HG02759 (cell line): Measurements from ENCODE around the gene EFCAB6.

Experiments used
- ATAC-seq: cut with Tn5 transposase; IDR thresholded peaks from one replicate; pipeline ENCODE4 v1.9.1; 2021; ENCODE audit warnings: mild to moderate bottlenecking, moderate library complexity; ENCODE audit not compliant: unreplicated experiment

Gene EFCAB6

DNA sequence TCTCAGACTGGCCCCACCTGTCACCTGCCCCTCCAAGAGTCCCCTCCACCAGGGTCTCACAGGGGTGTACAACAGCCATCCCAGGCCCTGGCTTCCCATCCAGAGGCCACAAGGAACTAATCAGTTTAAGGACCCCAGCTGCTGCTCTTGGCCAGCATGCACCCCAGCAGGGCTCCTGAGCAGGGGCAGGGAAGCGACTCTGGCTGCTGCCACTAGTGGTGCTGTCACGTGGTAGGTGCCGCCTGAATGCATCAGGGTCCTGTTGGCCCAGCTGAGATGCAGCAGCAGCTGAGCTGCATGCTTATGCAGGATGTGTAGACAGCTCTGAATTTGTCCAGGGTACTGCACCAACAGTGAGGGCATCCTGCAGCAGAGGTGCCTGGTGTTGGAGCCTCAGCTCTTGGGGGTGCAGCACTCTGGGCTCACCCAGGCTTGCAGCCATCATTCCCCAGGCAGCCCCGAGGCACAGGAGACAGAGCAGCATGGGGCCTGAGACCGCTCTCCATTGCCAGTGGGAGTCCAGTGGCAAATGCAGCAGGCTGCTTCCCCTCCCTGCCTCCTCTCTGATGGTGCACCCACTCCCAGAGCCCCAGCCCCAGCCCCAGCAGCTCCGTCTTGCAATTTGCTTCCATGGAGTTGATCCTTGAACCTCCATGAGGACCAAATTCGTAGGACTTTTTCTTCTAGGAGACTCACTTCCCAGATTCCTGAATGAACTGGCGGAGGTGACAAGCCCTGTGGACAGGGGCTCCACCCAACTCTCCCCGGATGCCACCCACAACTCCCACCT lies 301.6 kb downstream of the EFCAB6 start:
- no peak for ATAC-seq

DNA sequence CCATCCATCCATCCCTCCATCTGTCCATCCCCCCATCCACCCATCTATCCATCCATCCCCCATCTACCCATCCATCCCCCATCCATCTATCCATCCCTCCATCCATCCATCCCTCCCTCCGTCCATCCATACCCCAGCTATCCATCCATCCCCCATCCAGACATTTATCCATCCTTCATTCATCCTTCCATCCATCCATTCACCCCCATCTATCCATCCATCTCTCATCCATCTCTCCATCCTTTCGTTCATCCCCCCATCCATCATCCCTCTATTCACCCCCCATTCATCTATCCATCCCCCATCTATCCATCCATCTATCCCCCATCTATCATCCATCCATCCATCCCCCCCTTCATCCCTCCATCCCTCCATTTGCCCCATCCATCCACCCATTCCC lies 302.8 kb downstream of the EFCAB6 start:
- ATAC-seq, result no peak

DNA sequence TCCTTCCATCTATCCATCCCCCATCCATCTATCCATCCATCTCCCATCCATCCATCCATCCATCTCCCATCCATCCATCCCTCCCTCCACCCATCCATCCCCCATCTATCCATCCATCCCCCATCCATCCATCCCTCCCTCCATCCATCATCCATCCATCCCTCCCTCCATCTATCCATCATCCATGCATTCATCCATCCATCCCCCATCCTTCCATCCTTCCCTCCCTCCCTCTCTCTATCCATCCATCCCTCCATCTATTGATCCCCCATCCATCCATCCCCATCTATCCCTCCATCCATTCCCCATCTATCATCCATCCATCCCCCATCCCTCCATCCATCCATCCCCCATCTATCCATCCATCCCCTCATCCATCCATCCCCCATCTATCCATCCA lies 303.6 kb downstream of the EFCAB6 start:
- no peak for ATAC-seq

DNA sequence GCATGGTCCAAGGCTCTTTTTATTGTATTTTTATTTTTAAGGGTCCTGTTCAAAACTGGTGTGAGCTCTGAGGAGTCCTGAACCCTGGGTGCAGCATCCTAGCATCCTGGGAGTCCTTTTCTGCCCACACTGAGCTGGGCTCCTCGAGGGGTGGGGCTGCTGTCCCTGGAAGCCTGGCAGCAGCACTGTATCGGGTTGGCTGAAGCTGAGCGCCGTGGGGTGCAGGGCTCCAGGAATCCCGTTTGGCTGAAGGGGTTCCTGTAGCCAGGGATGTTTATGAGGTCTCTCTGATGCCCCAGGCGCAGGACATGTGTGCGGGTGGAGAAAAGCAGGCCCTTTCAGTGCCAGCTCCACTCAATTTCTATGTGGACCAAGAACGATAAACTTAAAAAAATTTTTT lies 304.9 kb downstream of the EFCAB6 start:
- no peak for ATAC-seq

DNA sequence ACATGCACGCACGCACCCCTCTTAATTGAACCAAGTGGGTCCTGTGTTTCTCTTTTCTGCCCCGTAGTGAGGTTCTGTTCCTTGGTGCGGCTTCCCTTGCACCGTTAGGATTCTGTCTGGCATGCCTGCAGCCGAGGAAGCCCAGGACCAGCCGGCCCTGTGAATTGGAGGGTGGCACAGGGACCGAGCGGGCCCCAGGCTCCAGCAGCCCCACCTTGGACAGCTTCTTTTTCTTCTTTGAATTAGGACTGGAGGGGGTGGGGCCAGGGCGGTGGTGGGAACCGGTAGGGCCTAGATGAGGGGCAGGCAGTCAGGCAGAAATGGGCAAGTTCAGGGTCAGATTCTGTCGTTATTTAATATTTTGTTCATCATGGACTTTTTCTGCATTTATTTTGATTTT lies 305.6 kb downstream of the EFCAB6 start:
- ATAC-seq, result no peak

DNA sequence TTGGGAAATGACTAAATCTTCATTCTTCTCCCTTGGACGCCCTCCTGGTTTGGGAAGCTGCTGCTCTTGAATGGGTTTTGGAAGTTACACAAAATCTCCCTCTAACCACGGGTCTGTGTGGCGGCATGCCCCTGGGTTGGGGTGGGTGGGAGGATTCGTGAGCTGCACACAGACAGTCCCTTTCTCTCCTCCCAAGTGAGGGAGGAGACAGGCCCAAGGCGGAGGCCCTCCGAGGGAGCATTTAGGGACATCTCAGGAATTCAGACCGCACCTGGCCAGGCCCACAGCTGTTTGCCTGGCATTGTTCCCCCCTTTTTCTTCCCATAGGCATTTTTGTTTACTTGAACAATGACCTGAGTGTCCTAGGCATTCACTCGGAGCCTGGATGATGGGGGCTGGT lies 306.2 kb downstream of the EFCAB6 start:
- ATAC-seq, result no peak

DNA sequence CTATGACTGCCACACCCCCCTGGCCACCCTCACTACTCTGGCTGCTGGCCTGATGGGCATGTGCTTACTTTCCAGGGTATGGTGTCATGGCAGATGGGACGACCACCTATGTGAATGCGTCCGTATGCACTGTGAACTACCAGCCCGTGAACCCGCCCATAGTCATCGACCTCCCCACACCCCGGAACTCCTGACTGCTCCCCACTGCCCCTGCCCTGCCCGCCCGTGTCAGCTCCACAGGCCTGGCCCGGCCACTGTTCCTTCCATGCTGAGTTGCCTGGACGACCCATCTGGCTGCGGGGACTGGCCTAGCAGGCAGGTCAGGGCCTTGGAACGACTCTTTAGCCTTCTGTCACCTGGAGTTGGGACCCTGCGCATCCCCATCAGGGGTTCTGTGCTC lies 306.7 kb downstream of the EFCAB6 start:
- no peak for ATAC-seq

DNA sequence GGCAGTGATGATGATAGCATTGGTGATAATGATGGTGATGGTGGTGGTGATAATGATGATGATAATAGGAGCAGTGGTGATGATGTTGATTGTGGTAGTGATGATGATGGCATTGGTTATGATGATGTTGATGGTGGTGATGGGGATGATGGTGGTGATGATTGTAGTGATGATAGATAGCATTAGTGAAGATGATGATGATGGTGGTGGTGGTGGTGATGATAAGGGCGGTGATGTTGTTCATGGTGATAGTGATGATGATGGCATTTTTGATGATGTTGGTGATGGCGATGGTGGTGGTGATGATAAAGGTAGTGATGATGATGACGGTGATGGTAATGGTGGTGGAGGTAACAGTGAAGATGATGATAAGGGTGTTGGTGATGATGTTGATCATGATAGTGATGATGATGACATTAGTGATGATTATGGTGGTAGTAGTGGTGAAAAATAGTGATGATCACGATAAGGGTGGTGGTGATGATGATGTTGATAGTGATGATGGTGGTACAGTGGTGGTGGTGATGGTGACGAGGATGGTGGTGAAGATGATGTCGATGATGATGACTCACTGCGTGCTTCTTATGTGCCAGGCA lies 307.3 kb downstream of the EFCAB6 start:
- ATAC-seq, result no peak

DNA sequence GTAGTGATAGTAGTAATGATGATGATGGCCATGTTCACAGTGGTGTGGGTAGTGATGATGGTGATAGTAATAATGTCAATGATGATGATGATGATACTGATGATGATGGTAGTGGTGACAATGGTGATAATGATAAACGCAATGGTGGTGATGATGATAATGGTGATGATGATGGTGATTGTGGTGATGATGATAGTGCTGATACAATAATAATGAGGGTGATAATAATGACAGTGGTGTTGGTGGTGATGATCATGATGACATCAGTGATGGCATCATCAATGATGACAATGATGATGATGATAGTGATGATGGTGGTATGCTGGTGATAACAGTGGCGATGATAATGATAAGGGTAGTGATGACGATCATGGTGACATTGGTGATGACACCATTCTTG lies 308.0 kb downstream of the EFCAB6 start:
- no peak for ATAC-seq

DNA sequence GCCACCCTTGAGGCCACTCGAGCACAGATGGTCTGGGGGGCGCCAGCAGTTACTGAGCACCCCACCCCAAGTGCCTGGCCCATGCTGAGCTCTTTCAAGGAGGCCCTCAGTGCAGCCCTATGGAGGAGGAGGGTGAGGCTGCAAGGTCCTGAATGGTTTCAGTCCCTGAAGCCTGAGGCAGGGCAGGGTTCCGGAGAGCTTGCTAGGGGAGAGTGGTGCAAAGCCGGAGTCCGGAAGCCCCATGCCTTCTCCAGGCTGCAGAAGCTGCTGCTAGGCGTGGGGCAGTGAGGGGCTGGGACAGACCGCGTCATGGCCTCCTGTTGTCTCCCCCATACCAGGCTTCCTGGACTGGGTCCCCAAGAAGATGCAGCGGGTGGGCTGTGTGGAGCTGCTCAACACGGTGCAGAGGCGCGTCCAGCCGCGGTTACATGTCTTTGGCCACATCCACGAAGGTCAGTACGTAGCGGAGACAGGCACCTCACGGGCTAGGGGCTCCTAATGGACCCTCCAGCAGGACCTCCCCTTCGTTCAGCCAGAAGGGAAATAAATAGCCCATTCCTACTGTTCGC lies 309.7 kb downstream of the EFCAB6 start:
- no peak for ATAC-seq

DNA sequence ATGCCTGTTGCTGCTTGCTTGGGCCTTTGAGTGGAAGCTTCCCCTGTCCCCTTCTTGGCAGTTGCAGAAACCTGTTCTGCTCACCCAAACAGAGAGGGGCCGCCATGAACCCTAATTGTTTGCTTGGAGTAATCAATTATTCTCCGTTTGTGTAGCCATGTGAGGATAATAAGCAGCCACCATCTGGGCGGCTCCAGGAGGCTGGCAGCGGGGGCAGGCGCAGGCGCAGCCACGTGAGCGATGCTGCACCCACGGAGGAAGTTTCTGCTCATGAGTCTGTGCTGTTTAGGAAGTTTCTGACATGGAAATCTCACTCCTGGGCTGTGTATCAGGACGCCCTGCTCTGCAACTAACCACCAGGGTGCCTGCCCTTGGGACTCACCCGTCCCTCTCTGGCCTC lies 310.2 kb downstream of the EFCAB6 start:
- ATAC-seq, result no peak

DNA sequence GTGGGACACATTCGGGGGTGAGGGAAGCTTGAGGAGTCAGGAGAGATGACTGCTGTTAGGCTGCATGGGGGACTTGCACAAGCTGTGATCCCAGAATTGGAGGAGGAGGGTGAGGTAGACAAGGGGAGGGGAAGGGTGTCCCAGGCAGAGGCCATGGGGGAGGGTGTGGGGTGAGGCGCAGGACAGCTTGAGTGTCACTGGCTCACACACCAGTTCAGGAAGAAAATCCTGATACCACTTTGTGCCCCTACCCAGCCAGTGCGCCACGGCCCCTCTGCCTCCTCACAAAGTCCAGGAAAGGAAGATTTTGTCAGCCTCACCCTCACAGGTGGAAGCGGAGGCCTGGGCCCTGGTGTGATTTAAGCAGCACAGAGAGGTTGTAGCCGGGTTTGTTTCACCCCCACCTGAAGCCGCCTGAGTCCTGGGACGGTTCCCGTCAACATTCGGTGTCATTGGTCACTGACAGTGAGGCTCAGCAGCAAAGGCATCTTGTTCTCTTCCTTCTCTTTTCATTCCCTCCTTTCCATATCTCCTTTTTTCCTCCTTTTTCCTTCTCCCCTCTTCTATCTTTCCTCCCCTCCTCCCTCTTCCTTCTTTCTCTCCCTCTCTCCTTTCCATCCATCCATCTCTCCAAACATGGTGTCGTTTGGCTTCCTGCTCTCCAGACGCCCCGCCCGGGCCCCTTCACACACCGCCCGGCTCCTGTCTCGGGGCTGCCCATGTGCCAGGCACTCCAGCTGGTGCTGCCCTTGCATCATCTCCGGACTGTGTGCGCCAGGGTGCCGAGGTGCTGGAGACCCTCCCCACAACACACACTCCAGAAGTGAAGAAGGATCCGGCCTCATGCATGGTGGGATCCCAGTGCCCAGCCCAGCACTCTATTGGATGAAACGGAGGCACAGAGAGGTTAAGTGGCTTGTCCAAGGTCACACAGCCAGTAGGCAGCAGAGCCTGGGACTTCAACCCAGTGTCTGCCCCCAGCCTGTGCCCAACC lies 311.0 kb downstream of the EFCAB6 start:
- no peak for ATAC-seq

DNA sequence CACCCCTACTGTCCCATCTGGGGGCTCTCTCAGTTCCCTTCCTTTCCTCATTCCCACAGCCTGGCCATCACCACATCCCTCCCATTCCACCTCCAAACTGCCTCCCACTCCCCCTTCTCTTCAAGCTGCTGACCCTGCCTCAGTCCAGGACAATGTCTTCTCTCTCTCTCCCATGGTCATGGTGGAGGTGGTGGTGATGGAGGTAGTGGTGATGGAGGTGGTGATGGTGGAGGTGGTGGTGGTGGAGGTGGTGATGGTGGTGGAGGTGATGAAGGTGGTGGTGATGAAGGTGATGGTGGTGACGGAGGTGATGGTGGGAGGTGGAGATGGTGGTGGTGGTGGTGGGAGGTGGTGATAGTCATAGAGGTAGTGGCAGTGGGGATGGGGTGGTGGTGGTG lies 313.2 kb downstream of the EFCAB6 start:
- ATAC-seq, result no peak

DNA sequence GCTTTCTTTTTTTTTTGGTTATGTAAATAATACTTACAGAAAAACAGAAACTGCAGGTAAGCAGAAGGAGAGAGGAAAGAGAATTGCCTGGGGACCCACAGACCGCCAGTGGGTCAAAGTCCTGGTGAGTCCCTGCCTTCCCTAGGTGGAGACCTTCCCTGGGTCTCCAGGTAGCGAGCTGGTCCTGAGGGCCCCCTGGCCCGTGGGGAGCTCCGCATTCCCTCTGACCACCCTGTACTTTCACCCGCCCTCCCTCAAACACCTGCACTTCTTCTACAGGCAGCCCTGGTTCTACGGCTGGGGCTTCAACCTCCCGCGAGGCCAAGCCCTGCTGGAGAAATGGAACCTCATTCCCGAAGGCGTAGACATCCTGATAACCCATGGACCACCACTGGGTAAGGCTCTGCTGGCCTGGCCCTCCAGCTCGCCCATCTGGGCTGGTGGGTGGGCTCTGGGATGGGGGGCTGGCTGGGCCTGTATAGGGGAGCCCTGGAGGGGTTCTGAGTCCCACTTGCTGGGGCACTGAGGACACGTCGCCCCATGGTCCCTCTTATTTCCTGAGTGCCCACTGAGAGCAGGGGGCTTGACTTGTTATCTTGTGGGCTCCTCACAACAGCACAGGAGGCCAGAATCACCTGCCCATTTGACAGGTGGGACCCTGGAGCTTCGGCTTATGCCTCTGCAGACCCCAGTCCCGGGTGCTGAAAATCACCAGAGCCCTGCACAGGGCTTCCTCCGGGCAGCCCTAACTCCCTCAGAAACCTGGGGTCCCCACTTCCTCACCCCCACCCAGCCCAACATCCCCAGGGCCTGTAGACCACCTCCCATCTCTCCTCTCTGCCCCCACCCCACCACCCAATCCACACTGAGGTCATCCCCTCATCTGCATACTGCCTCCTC lies 313.9 kb downstream of the EFCAB6 start:
- ATAC-seq, result no peak

DNA sequence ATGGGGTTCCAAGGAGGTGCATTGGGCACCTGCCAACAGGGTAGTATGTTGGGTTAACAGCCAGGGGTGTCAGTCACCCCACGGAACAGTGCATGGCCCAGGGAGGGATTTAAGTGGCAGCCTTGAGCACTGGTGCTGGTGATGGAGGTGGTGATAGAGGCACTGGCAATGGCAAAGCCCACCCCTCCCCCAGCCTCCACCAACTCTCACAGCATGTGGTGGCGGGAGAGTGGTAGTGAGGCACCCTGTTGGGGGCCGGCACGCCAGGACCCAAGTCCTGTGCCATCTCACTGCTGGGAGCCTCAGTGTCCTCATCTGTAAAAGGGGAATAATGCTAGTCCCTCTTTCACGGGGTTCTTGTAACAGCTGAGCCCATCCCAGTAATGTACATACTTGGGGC lies 318.8 kb downstream of the EFCAB6 start:
- ATAC-seq, result no peak

DNA sequence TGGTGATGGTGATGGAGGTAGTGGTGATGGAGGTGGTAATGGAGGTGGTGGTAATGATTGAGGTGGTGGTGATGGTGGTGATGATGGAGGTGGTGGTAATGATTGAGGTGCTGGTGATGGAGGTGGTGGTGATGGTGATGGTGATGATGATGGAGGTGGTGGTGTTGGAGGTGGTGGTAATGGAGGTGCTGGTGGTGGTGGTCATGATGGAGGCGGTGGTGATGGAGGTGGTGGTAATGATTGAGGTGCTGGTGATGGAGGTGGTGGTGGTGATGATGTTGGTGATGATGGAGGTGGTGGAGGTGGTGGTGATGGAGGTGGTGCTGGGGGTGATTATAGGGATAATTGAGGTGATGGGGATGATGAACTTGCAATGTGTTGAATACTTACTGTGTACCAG lies 320.4 kb downstream of the EFCAB6 start:
- no peak for ATAC-seq

DNA sequence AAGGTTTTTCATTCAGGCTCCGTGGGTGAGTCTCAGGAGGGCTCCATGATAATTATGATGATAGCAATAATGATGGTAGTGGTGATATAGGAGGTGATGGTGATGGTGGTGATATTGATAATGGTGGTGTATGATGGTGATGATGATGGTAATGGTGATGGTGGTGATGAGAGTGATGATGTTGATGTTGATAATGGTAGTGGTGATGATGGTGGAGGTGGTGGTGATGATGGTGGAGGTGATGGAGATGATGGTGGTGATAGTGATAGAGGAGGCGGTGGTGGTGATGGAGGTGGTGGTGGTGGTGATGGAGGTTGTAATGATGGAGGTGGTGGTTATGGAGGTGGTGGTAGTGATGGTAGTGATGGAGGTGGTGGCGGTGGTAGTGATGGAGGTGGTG lies 320.9 kb downstream of the EFCAB6 start:
- no peak for ATAC-seq

DNA sequence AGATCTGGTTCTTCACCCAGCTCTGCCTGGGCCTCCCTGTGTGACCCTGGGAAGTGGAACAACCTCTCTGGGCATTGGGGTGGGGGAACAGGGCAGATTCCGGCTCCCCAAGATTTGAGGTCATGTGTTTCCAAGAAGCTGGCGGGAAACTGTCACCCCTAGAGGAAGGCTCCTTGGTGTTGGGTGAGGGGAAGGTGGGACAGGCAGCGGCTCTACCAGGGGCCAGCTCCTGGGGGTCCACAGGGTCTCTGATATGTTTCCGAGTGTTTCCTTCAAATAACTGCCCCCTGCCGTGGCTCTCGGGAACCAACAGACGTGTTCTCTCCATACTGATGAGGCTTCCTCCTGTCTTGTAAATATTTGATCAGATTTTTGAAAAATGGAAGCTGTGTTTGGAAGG lies 321.8 kb downstream of the EFCAB6 start:
- no peak for ATAC-seq

DNA sequence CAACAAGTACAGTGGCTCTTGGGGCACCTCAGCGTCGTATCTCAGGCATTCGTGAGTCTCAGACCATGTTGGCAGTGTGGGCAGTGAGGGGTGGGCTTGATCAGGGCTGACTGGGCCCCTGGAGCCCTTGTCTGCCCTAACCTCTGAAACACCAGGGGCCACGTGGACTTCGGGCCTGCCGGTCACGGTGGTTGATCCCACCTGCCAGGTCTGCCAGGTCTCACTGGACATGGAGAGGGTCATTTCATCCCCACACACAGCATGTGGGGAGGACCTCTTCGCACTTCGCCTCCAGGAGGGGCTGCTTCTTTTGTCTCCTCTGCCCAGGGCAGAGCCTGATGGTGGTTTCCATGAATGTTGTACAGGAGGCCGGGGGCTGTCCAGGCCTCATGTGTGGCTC lies 323.2 kb downstream of the EFCAB6 start:
- no peak for ATAC-seq
